Stomach (tissue), 4 donors: Measurements from ENCODE around the gene CKLF.

ENCODE experiments used
- POLR2A ChIP-seq, 4 donors: fragments of 450-650 bp; IDR thresholded peaks; one replicate each; pipeline ENCODE4 v1.6.1; 2016; ENCODE audit warnings: antibody characterized with exemption in 4 of 4, control low read depth in 2 of 4, mild to moderate bottlenecking in 1 of 4, moderate library complexity in 1 of 4
- POLR2AphosphoS5 ChIP-seq, 3 donors: sonication (generic); formaldehyde crosslinking; IDR thresholded peaks; one replicate each; pipeline ENCODE4 v1.6.1; 2016; ENCODE audit warnings: antibody characterized with exemption in 3 of 3
- TF ChIP-seq, protein P1 (sequence below), 7 experiments: fragments of 450-650 bp in 4 of 7; fragments of 200-600 bp in 3 of 7; sonication (generic) in 3 of 7; IDR thresholded peaks; one replicate each; pipeline ENCODE4 v1.5.1; 2016 to 2019; ENCODE audit warnings: antibody characterized with exemption in 7 of 7, control low read depth in 2 of 7, mild to moderate bottlenecking in 1 of 7

DNA sequence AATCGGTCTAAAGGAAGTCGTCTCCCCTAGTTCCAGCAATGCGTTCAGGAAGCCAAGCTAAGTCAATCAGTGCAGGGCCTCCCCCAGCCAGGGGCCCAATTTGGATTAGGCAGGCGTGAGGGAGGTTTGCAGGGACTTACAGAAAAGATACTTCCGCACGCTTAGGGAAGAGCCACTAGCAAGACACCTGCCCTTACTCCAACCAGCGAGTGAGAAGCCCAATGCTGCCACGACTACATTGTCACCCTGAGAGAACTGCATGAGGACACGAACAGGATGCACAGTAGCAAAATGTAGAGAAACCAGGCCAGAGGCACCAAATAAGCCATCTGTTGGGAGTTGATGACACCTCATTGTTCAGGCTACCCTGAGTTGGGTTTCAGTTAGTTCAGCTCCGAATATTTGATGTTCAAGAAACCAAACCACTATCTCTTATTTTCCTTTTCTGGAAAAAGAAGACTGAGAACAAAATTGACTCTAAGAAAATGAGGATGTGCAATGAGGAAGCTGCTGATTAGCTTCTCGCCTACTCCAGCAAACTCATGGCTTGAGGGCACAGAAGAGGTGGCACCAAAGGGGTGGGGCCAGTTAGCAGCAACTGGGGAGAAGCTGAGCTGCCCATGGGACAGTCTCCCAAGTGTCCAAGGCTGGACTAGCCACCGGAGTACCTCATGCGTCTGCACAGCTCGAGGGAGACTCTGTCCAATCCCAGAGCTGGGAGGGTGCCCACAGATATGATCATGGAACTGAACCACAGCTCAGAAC, 31.8 kb upstream of the CKLF start:
- TF ChIP-seq, protein P1, sequence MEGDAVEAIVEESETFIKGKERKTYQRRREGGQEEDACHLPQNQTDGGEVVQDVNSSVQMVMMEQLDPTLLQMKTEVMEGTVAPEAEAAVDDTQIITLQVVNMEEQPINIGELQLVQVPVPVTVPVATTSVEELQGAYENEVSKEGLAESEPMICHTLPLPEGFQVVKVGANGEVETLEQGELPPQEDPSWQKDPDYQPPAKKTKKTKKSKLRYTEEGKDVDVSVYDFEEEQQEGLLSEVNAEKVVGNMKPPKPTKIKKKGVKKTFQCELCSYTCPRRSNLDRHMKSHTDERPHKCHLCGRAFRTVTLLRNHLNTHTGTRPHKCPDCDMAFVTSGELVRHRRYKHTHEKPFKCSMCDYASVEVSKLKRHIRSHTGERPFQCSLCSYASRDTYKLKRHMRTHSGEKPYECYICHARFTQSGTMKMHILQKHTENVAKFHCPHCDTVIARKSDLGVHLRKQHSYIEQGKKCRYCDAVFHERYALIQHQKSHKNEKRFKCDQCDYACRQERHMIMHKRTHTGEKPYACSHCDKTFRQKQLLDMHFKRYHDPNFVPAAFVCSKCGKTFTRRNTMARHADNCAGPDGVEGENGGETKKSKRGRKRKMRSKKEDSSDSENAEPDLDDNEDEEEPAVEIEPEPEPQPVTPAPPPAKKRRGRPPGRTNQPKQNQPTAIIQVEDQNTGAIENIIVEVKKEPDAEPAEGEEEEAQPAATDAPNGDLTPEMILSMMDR (IDR thresholded peaks at IDR 0.05) = no peak
- TF ChIP-seq POLR2AphosphoS5 (IDR thresholded peaks at IDR 0.05) = no peak
- TF ChIP-seq POLR2A (IDR thresholded peaks at IDR 0.05) = no peak
